C4-2B (cell line): ENCODE measurements around the gene IGSF22.

ENCODE experiments used
- CTCF ChIP-seq: fragments of 450-650 bp; conservative IDR thresholded peaks from 2 replicates; pipeline ENCODE4 v1.5.1; 2017; ENCODE audit warnings: mild to moderate bottlenecking
- ZFX ChIP-seq: fragments of 450-650 bp; IDR thresholded peaks from 2 replicates; pipeline ENCODE4 v1.6.1; 2017

GRCh38 chr11:18704698-18705097 lies 21.3 kb downstream of the IGSF22 start:
- TF ChIP-seq CTCF (no peak), ZFX (no peak)
